Panc1 (cell line): ENCODE data around the gene GGTLC1. TPM values are rescaled to one million over a fixed set of nuclear protein-coding genes. Genes with fewer than 3 reads are reported as not detected.
"Not testable (repeated sequence)": the region's sequence is repeated elsewhere in the genome, so short reads cannot be mapped to it uniquely, and the experiment has no call there.

ENCODE experiments used
- ATAC-seq: fragments of 200-7000 bp; cut with Tn5 transposase; 2 replicates; pipeline ENCODE4 v1.9.1; 2020; ENCODE audit warnings: mild to moderate bottlenecking, moderate library complexity
- BruUV-seq: library from RNA; stranded (reverse); fragments of 400-500 nt; replicated peaks from 2 replicates; lab custom pipeline; 2021; lab: Mats Ljungman, UMichigan
- CTCF ChIA-PET: fragments of 300-600 bp; sonication (Branson Sonifier 250); formaldehyde crosslinking; loops from one replicate; lab custom pipeline; 2022; ENCODE audit warnings: antibody characterized with exemption; lab: Charles Lee
- POLR2A ChIA-PET: fragments of 300-600 bp; sonication (Branson Sonifier 250); formaldehyde crosslinking; loops from one replicate; lab custom pipeline; 2022; ENCODE audit warnings: antibody characterized with exemption; lab: Charles Lee
- DNase-seq: peaks from one replicate; pipeline ENCODE4 v3.0.0-alpha.2; 2010; ENCODE audit warnings: low read depth, low spot score
- H3K27ac ChIP-seq: 2 replicates; pipeline ENCODE4 v1.5.1; 2011; ENCODE audit warnings: mild to moderate bottlenecking, low read length, inconsistent platforms
- H3K27me3 ChIP-seq: fragments of 200-500 bp; sonication (Bioruptor generic); 2 replicates; pipeline ENCODE4 v1.6.0; 2014; ENCODE audit warnings: low read length, inconsistent platforms; ENCODE audit not compliant: control insufficient read depth, insufficient read depth
- H3K36me3 ChIP-seq: fragments of 200-500 bp; sonication (Bioruptor generic); 2 replicates; pipeline ENCODE4 v1.5.1; 2014; ENCODE audit warnings: inconsistent platforms, mild to moderate bottlenecking, low read length, moderate library complexity; ENCODE audit not compliant: control insufficient read depth, insufficient read depth
- H3K4me1 ChIP-seq: 2 replicates; pipeline ENCODE4 v1.5.1; 2011; ENCODE audit warnings: inconsistent platforms, mild to moderate bottlenecking, low read length, moderate library complexity; ENCODE audit not compliant: control insufficient read depth, insufficient read depth
- H3K4me3 ChIP-seq, 2 experiments: 2 replicates each; pipeline ENCODE4 v1.5.1; 2011 to 2012; ENCODE audit warnings: low read depth in 2 of 2, low read length in 2 of 2, mild to moderate bottlenecking in 2 of 2, inconsistent platforms in 1 of 2, moderate library complexity in 1 of 2
- H3K9me3 ChIP-seq: fragments of 200-500 bp; sonication (Bioruptor generic); 2 replicates; pipeline ENCODE4 v1.5.1; 2014; ENCODE audit warnings: low read depth, mild to moderate bottlenecking, inconsistent platforms, low read length, moderate library complexity; ENCODE audit not compliant: control insufficient read depth, insufficient read depth
- CTCF ChIP-seq: fragments of 450-650 bp; IDR thresholded peaks from 2 replicates; pipeline ENCODE4 v1.5.1; 2017; ENCODE audit warnings: mild to moderate bottlenecking
- in situ Hi-C: cut with HindIII; loops from 2 replicates; pipeline ENCODE4 v1.10.0; 2016; ENCODE audit warnings: low sequenced_read_pairs, low pct_unique_long_range_greater_than_20kb
- intact Hi-C: fragments of 100-400 bp; cut with micrococcal nuclease; formaldehyde crosslinking; loops from one replicate; pipeline ENCODE4 v1.10.0; 2022; ENCODE audit not compliant: unreplicated experiment
- total RNA-seq: library from RNA; stranded (reverse); gene quantifications from one replicate; pipeline ENCODE4 v1.2.1, GENCODE V29; 2021; ENCODE audit not compliant: unreplicated experiment

Gene GGTLC1
- total RNA-seq, 1 experiment from 2014 or later, result 0.18 TPM

GRCh38 chr20:23984476-23985023, 4.0 kb downstream of the GGTLC1 start:
- ATAC-seq, H3K9me3 ChIP-seq, DNase-seq, H3K27me3 ChIP-seq, H3K36me3 ChIP-seq, intact Hi-C loops, H3K4me3 ChIP-seq, BruUV-seq, H3K4me1 ChIP-seq, POLR2A ChIA-PET, CTCF ChIA-PET, H3K27ac ChIP-seq, in situ Hi-C loops: not testable (repeated sequence)
- TF ChIP-seq CTCF, result 0 out of 2 replicates have a peak, but pooled peaks have one; percentile 24

GRCh38 chr20:23982112-23983018, 6.2 kb downstream of the GGTLC1 start:
- H3K9me3 ChIP-seq, BruUV-seq, intact Hi-C loops, H3K4me3 ChIP-seq, in situ Hi-C loops, H3K4me1 ChIP-seq, CTCF ChIA-PET, H3K27ac ChIP-seq, ATAC-seq, POLR2A ChIA-PET, DNase-seq, H3K36me3 ChIP-seq, H3K27me3 ChIP-seq: not testable (repeated sequence)

GRCh38 chr20:23981526-23981925, 7.1 kb downstream of the GGTLC1 start:
- H3K9me3 ChIP-seq, intact Hi-C loops, in situ Hi-C loops: not testable (repeated sequence)

GRCh38 chr20:23981014-23981413, 7.6 kb downstream of the GGTLC1 start:
- ATAC-seq, in situ Hi-C loops, H3K9me3 ChIP-seq, CTCF ChIA-PET, H3K4me1 ChIP-seq, BruUV-seq, H3K36me3 ChIP-seq, intact Hi-C loops, DNase-seq, POLR2A ChIA-PET, H3K27ac ChIP-seq, H3K4me3 ChIP-seq, H3K27me3 ChIP-seq: not testable (repeated sequence)

More at GRCh38 chr20:23981526-23981925, 7.1 kb downstream of the GGTLC1 start:
- DNase-seq, H3K36me3 ChIP-seq, ATAC-seq, H3K27me3 ChIP-seq, H3K27ac ChIP-seq, H3K4me1 ChIP-seq, BruUV-seq, POLR2A ChIA-PET, H3K4me3 ChIP-seq, CTCF ChIA-PET: not testable (repeated sequence)

- in situ Hi-C loops, H3K27ac ChIP-seq, H3K27me3 ChIP-seq, H3K4me3 ChIP-seq, POLR2A ChIA-PET, H3K36me3 ChIP-seq, DNase-seq, CTCF ChIA-PET, intact Hi-C loops, H3K9me3 ChIP-seq, ATAC-seq, BruUV-seq, H3K4me1 ChIP-seq: not testable (repeated sequence)
These were observed 8.4 kb downstream of the GGTLC1 start for GRCh38 chr20:23979899-23980811.

- H3K27ac ChIP-seq, intact Hi-C loops, H3K4me1 ChIP-seq, in situ Hi-C loops, DNase-seq, H3K9me3 ChIP-seq, H3K27me3 ChIP-seq, H3K4me3 ChIP-seq, ATAC-seq, POLR2A ChIA-PET, CTCF ChIA-PET, BruUV-seq, H3K36me3 ChIP-seq: not testable (repeated sequence)
These were observed 9.2 kb downstream of the GGTLC1 start for GRCh38 chr20:23979380-23979779.
